HepG2 (cell line): ENCODE measurements around the gene SCAI. TPM values are rescaled to one million over a fixed set of nuclear protein-coding genes. Genes with fewer than 3 reads are reported as not detected.

Experiments used
- GZF1 ChIP-seq: sonication (generic); formaldehyde crosslinking; IDR thresholded peaks from 2 replicates; pipeline ENCODE4 v1.5.1; 2020; ENCODE audit warnings: mild to moderate bottlenecking, missing genetic modification reagents
- HNRNPK ChIP-seq: fragments of 200-400 bp; formaldehyde crosslinking; IDR thresholded peaks from 2 replicates; pipeline ENCODE4 v1.6.1; 2018; ENCODE audit warnings: low read length, low read depth, moderate library complexity, mild to moderate bottlenecking; ENCODE audit not compliant: poor library complexity, severe bottlenecking
- HOXA9 ChIP-seq: sonication (generic); formaldehyde crosslinking; IDR thresholded peaks from 2 replicates; pipeline ENCODE4 v1.8.1; 2022; ENCODE audit warnings: missing genetic modification reagents, mild to moderate bottlenecking, moderate library complexity, borderline replicate concordance
- ZBTB7B ChIP-seq: sonication (generic); formaldehyde crosslinking; IDR thresholded peaks from 2 replicates; pipeline ENCODE4 v1.4.0; 2020; ENCODE audit warnings: missing genetic modification reagents
- ZNF296 ChIP-seq: sonication (generic); formaldehyde crosslinking; conservative IDR thresholded peaks from 2 replicates; pipeline ENCODE4 v1.5.0; 2020; ENCODE audit warnings: mild to moderate bottlenecking, missing genetic modification reagents
- ZNF609 ChIP-seq: sonication (generic); formaldehyde crosslinking; IDR thresholded peaks from 2 replicates; pipeline ENCODE4 v1.4.0; 2020; ENCODE audit warnings: mild to moderate bottlenecking, missing genetic modification reagents, borderline replicate concordance
- ZNF646 ChIP-seq: sonication (generic); formaldehyde crosslinking; IDR thresholded peaks from 2 replicates; pipeline ENCODE4 v1.9.0; 2021; ENCODE audit warnings: mild to moderate bottlenecking, missing genetic modification reagents
- ZNF747 ChIP-seq: sonication (generic); formaldehyde crosslinking; IDR thresholded peaks from 2 replicates; pipeline ENCODE4 v1.8.1; 2023; ENCODE audit warnings: missing genetic modification reagents, mild to moderate bottlenecking, borderline replicate concordance
- ZNF780A ChIP-seq: sonication (generic); formaldehyde crosslinking; IDR thresholded peaks from 2 replicates; pipeline ENCODE4 v1.8.0; 2022; ENCODE audit warnings: mild to moderate bottlenecking, missing genetic modification reagents, moderate library complexity
- ZNF781 ChIP-seq: sonication (generic); formaldehyde crosslinking; IDR thresholded peaks from 2 replicates; pipeline ENCODE4 v1.5.1; 2020; ENCODE audit warnings: borderline replicate concordance, mild to moderate bottlenecking, missing genetic modification reagents; ENCODE audit errors: not compliant biosample characterization
- polyA plus RNA-seq, 8 experiments: library from polyadenylated mRNA; depleted of rRNA in 3 of 8; stranded (reverse) in 7 of 8; unstranded in 1 of 8; fragments of >200 nt; fragmentation: Illumina TruSeq in 4 of 8; extraction: Trizol in 4 of 8; gene quantifications; 2 replicates each; pipeline versions ENCODE4 v1.2.1 to v1.2.3, GENCODE V29; 2011 to 2016; ENCODE audit warnings: low read depth in 4 of 8, missing spikeins in 1 of 8, mixed read lengths in 1 of 8; ENCODE audit not compliant: insufficient read depth in 1 of 8
- total RNA-seq, 5 experiments: library from RNA; depleted of rRNA; stranded (reverse); fragments of >200 nt; fragmentation: Illumina TruSeq; extraction: Trizol; gene quantifications; 2 replicates each; pipeline ENCODE4 v1.2.3, GENCODE V29; 2016; ENCODE audit warnings: low read depth in 1 of 5
- TF ChIP-seq, protein P1 (sequence below): sonication (generic); formaldehyde crosslinking; IDR thresholded peaks from 2 replicates; pipeline ENCODE4 v1.4.0; 2020; ENCODE audit warnings: missing genetic modification reagents, borderline replicate concordance

Gene SCAI
- total and polyA plus RNA-seq, 2 of the 13 experiments (the other 11 are each of a cell fraction or from before 2014, with no cell fraction given): 4.4 to 8.4 TPM

DNA sequence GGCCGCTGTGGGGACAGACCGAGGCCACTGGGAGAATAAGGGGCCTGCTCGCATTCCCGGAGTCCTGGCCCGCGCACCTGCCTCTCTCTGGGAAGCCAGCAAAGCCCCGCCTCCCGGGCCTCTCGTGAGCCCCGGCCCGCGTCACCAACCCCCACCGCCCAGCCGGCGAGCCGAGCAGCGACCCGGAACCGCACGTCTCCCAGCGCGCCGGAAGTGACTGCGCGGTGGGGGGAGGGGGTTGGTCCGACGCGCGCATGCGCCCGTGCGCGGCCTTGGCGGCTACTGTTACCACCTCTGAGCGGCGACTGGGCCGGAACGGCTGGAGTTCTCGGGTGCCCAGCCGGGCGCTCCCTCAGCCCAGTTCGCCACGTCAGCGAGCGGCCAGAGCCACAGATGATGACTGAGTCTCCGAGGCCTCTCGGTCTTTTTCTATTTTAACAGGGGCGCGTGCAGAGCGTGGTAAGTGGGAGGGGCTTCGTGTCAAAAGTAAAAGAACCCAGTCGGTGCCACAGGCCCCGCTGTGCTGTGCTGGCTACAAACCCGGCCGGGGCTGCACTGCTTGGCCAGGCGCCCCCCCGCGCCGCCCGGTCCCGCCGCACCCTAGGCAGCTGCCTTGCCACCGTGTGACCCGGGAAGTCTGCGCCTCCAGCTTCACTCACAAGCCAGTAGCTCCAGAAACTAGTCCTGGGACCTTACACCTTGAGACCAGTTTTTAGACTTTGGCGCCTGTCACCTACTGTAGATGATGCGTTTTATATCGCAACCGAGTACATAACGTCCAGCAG, 202.2 kb downstream of the SCAI start, which contains the start of gene GOLGA1 (continued):
- TF ChIP-seq ZNF609 (peak; percentile 80), GZF1 (CRISPR knock-in tag) (peak; percentile 68; the same call in 1 of the 2 replicates), ZNF780A (CRISPR knock-in tag) (no peak), ZBTB7B (CRISPR knock-in tag) (peak; percentile 46; the same call in 1 of the 2 replicates), ZNF296 (CRISPR knock-in tag) (no peak), ZNF646 (CRISPR knock-in tag) (no peak), ZNF781 (CRISPR knock-in tag) (no peak), HNRNPK (peak; percentile 84), ZNF747 (CRISPR knock-in tag) (peak; percentile 87; the same call in 1 of the 2 replicates), HOXA9 (no peak)
- TF ChIP-seq, protein P1, sequence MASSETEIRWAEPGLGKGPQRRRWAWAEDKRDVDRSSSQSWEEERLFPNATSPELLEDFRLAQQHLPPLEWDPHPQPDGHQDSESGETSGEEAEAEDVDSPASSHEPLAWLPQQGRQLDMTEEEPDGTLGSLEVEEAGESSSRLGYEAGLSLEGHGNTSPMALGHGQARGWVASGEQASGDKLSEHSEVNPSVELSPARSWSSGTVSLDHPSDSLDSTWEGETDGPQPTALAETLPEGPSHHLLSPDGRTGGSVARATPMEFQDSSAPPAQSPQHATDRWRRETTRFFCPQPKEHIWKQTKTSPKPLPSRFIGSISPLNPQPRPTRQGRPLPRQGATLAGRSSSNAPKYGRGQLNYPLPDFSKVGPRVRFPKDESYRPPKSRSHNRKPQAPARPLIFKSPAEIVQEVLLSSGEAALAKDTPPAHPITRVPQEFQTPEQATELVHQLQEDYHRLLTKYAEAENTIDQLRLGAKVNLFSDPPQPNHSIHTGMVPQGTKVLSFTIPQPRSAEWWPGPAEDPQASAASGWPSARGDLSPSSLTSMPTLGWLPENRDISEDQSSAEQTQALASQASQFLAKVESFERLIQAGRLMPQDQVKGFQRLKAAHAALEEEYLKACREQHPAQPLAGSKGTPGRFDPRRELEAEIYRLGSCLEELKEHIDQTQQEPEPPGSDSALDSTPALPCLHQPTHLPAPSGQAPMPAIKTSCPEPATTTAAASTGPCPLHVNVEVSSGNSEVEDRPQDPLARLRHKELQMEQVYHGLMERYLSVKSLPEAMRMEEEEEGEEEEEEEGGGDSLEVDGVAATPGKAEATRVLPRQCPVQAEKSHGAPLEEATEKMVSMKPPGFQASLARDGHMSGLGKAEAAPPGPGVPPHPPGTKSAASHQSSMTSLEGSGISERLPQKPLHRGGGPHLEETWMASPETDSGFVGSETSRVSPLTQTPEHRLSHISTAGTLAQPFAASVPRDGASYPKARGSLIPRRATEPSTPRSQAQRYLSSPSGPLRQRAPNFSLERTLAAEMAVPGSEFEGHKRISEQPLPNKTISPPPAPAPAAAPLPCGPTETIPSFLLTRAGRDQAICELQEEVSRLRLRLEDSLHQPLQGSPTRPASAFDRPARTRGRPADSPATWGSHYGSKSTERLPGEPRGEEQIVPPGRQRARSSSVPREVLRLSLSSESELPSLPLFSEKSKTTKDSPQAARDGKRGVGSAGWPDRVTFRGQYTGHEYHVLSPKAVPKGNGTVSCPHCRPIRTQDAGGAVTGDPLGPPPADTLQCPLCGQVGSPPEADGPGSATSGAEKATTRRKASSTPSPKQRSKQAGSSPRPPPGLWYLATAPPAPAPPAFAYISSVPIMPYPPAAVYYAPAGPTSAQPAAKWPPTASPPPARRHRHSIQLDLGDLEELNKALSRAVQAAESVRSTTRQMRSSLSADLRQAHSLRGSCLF (CRISPR knock-in tag): no peak; the same call in 1 of the 2 replicates
